Activated CD4-positive, alpha-beta T cell treated with anti-CD3 and anti-CD28 coated beads, Interleukin-2, Interleukin-4, amounts not matched to agents 100 ng/mL and 50 ng/mL, durations not matched to agents 16 hours and 8 hours (primary cell): ENCODE results near the gene ZP1.

Experiments used
- DNase-seq: peaks from one replicate; pipeline ENCODE4 v3.0.0-alpha.2; 2020; ENCODE audit warnings: low spot score

The ZP1 gene

GRCh38 chr11:60910281-60910687, 42.9 kb downstream of the ZP1 start:
- no peak for DNase-seq

GRCh38 chr11:60910711-60911380, 43.5 kb downstream of the ZP1 start:
- no peak for DNase-seq

- DNase-seq, result no peak
Observed at GRCh38 chr11:60912223-60912850, 45.0 kb downstream of the ZP1 start.

DNA sequence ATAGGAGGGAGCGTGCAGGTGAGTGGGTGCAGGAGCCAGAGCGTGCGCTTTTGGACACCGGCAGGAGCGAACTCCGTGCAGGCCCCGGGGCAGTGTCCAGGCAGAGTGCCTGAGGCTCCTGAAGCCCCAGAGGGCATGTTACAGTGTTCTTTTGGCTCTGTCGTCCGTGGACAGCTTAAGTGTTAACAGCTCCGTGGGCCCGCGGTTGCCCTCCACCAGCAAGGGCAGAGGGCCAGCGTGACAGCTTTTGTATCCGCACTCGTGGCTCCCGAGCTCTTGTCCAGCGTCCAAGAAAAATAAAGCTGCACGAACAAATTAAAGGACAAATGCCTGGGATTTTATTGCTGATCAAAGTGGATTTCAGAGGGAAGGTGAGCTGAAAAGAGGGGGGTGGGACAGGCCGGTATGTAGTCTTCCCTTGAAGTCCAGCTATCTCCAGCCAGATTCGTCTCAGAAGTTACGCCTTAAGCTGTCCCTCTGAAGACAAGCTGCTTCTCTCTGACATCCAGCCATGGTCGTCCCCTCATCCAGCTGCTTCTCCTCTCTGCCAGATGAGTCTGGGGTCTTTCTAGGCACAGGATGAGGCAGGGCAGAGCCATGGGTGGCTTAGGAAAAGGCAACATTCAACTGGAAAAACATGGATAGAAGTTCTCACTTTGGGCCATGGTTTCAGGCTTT, 45.6 kb downstream of the ZP1 start:
- DNase-seq, result no peak

DNA sequence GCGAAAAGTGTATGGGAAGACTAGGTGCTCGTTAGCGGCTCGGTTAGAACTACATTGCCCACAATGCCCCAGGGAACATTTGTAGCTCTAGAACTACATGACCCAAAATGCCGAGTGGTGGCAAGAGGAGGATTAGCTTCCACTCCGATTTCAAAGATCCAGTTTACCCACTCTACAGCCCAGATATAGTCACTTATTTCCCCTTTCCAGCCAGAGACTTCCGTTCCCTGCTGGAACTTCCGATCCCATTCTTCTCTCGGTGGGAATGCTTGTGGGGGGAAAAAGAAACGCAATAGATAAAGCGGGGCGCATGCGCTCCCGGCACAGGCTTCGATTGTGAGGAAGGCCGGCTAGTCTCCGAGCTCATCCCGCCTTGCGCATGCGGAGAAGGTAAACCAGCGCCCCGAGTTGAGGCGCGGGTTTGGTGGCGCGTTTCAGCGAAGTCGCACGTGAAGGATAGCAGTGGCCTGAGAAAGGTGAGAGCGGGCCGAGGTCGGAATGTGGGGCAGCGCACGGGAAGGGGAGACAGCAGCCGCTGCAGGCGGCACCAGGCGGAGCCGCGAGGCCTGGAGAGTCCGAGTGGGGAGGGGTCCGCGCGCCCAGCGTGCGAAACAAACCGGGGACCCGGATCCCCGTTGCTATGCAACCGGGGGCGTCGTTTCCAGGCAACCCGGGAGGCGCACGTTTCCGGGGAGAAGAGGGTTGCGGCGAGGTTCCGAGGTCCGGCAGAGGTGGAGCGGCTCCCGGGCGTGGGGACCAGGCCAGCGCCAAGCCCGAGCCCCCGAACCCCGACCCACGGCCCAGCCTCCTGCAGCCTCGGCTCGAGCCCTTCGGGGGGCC, 46.7 kb downstream of the ZP1 start, which contains the start of gene TMEM109:
TMEM109 (plus strand) TSS at position 366 of the 840 bp plus-strand sequence. CDS start 5,536 bp downstream, outside the sequence.
- DNase-seq, result peak; percentile 91

DNA sequence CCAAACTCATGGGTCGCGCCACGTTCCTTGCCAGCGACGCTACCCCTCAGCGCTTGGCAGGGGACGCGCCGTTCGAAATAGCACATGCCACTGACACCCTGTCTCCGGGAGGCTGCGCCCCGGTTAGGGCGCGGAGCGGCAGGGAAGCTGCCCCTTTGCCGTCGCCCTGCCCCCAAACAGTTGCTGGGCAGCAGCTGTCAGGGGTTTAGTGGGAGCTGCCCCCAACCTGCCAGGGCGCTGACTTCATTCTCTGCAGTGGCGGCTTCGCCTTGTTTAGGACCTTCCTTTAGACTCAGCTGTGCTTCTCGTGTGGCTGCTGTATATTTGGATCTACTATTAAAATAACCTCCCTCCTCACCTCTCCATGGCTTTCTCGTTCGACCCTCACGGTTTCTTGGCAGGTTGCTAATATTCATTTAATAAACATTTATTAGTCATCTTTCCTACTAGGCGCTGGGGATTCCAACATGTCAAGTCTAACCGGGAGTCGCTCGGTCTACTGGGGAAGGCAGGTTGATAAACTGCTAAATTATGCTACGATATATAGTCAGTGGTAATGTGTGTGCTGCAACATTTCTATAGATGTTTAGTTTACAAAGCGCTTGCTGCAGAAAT, 47.4 kb downstream of the ZP1 start:
- no peak for DNase-seq

DNA sequence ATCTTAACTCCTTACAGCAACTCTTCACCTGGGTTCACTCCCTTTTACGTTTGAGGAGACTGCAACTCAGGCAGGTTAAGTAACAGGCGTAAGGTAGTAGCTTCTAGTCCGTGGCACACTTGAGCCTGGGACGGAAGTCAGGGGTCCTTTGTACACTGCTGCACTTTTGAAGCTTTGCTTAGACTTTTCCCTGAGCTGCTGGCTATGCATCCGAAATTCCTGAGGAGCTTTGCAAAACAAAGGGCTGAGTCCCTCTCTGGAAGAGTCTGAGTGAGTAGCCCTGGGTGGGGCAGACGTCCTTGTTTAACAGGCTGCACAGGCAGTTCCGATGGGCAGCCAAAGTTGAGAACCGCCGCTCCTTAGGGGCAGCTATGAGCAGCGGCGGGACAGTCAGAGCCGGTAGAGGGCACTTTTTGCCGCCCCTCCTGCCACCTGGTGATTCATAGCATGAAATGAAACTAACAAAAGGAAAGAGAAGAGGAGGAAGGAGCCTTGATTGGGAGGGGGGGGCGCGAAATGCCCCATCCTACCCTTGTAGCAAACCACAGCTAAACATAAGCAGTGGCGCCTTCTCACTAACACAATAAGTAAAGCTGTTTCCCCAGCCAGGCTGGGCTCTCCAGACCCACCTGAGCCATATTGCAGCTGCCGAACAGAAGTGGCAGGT, 48.0 kb downstream of the ZP1 start:
- DNase-seq, result peak; percentile 88

GRCh38 chr11:60916669-60917206, 49.4 kb downstream of the ZP1 start:
- DNase-seq, result no peak

DNA sequence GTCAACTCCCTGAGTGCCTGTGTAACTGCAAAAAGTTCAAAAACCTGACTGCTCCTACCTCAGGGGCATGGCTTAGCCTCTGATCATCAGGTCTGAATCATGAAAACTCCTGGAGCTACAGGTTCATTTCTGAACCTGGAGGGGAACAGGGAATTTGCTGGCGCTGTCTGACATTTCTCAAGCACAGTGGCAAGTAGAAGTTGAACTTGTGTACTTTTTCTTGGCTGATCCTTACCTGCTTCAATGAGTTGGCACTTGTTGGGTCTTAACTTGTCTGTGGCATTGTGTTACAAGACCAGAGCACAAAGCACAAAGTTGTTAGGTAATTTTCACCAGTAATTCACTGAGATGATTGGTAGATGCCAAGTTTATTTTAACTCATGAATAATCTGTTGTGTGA, 49.9 kb downstream of the ZP1 start:
- no peak for DNase-seq

DNA sequence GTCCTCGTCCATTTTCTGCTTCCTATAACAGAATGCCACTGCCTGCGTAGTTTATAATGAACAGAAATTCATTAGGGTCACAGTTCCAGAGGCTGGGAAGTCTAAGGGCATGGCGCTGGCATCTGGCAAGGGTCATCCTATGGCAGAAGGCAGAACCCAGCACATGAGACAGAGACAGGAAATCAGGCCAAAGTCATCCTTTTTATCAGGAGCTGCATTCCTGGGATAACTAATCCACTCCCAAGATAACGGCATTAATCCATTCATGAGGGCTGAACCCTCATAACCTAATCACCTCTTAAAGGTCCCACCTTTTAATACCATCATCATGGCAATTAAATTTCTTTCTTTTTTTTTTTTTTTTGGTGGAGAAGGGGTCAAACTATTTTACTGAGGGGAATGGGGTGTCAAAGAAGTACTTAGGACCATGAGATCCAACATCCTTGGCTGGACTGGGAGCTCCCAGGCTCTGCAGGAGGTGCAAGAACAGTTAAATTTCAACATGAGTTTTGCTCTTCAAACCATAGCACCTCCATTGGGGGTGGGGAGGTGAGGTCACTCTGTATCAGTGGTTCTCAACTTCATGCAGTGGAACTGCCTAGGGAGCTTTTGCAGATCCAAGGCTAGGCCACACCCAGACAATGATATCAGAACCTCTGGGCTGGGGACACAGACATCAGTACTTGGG, 51.1 kb downstream of the ZP1 start:
- no peak for DNase-seq

- DNase-seq, result no peak
Observed at GRCh38 chr11:60918939-60919265, 51.6 kb downstream of the ZP1 start.

DNA sequence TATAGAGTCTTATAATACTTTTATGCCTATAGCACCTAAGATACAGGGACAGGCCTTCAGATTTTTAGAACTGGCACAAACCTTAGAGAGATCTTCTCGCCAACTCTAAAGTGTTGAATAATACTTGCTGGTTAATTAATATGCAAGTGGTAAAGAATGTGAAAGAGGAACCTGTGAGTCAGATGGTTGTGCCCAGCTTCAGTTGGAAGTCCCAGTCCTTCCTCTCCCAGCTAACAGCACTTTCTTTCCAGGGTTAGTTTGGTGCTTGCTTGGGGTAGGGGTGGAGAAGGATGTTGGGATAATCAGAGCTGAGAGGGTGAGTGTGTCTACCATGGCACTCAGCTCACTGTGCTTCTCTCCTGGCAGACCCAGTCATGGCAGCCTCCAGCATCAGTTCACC, 52.0 kb downstream of the ZP1 start:
- DNase-seq, result no peak

DNA sequence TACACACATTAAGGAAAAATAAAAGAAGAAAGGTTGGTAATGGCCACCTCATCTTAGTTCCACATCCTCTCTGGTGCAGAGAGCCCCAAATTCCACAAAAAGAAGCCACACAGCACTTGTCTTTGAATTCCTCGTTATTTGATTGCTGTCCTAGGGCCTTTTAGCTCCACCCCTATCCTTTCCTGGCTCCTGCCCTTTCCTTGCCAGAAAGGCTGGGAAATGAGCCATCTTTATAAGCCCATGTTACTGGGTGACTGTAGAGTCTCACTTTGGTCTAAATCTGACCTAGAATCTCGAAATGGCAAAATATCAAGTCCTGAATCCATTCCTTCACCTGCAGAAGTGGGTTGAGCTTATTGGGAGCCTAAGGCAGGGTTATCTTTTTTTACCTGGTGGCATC, 52.6 kb downstream of the ZP1 start:
- DNase-seq, result no peak

- DNase-seq, result no peak
Observed at GRCh38 chr11:60921259-60921658, 53.9 kb downstream of the ZP1 start.

DNA sequence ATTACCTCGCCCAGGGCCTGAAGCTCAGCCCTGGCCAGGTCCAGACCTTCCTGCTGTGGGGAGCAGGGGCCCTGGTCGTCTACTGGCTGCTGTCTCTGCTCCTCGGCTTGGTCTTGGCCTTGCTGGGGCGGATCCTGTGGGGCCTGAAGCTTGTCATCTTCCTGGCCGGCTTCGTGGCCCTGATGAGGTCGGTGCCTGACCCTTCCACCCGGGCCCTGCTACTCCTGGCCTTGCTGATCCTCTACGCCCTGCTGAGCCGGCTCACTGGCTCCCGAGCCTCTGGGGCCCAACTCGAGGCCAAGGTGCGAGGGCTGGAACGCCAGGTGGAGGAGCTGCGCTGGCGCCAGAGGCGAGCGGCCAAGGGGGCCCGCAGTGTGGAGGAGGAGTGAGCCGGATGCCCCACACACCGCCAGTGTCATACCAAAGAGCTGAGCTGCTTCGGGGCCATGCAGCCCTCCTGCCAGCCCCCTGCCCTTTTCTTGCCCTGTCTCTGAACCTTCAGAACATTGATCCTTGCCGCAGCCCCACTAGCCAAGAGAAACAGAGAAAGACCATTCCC, 54.5 kb downstream of the ZP1 start:
- no peak for DNase-seq

DNA sequence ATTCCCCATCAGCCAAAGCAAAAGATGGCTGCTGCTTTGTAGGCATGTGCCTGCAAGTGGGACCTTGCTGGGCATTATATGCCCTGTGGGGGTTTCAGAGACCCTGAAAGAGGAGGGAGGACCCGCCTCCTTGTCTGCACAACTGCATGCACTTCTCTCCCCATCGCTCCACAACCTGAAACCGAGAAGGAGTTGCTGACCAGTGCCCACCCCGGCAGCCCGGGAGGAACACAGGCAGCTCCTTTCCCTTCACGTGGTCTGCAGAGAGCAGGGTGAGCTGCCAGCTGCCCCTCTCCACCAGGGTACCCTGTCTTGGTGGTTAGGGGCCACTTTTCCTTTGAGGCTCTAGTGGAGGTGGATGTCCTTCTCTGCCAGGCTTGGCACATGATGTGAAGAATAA, 55.6 kb downstream of the ZP1 start:
- no peak for DNase-seq

GRCh38 chr11:60923326-60923725, 56.0 kb downstream of the ZP1 start:
- DNase-seq, result no peak

DNA sequence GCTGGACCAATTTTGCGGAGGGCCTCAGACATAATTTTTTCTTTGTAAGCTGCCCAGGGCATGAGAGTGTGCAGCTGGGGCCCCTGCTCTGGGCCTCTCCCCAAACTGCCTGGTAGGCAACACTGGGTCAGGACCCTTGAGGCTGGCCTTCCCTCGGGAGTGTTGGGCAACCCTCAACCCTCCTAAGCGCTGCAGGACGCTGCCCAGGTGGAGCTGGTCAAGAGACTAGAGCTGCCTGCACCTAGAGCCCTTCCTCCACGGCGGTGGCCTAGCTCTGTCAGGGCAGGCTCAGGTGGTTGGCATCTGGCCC, 56.4 kb downstream of the ZP1 start:
- no peak for DNase-seq

GRCh38 chr11:60924110-60924905, 57.0 kb downstream of the ZP1 start, which contains the start of gene TMEM132A:
TMEM132A (plus strand) TSS chr11:60924460; CDS start chr11:60924634, 174 bp downstream.
- DNase-seq, result peak; percentile 35
